Skeletal muscle cell (primary cell): ENCODE measurements around the gene TBC1D22A.
"Not testable (repeated sequence)": the region's sequence is repeated elsewhere in the genome, so short reads cannot be mapped to it uniquely, and the experiment has no call there.

Source experiments
- DNase-seq: peaks from one replicate; pipeline ENCODE4 v3.0.0-alpha.2; 2010; ENCODE audit warnings: low read depth
- H3K4me3 ChIP-seq: 2 replicates; pipeline ENCODE4 v1.5.1; 2011; ENCODE audit warnings: low read depth, mild to moderate bottlenecking, control low read depth, low read length, moderate library complexity

The TBC1D22A gene

DNA sequence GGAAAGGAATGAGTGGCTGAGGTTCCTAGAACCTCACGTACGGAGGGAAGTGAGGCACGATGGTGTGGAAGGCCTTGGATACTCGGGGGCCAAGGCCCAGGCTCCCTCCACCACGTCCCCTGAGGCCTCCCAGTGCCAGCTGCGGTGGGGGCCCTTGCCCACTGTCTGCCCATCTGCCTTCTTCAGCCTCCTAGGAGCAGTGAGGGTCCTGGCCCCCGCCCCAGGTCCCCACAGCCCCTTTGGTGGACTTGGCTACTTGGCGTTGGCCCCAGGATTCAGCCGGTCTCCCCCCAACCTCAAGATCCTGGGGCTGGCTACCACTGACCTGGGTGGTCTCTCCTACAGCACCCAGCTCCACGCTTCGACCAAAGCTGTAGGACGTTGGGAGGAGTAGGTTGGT, 373.6 kb downstream of the TBC1D22A start:
- no peak for DNase-seq

DNA sequence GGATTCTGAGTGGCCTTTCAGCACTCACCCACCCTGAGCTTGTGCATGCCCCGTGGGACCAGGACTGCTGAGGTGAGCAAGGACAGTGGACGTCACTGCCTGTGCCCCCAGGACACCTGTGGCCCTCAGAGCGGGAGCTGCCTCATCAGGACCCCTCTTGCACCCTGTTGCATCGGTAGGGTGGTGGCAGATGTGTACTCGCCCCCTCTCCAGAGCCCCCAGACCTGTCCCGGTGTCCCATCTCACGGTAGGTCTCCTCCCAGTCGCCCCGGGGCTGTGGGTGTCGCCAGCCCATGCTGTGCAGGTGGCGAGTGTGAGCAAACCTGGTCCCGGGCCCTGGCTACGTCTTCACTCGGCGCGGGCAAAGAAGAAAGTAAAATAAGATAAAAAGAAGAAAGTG, 374.2 kb downstream of the TBC1D22A start:
- H3K4me3 ChIP-seq: no peak overlapping the region
- no peak for DNase-seq

More for the DNA sequence above, 373.6 kb downstream of the TBC1D22A start:
- no peak overlapping the region for H3K4me3 ChIP-seq

DNA sequence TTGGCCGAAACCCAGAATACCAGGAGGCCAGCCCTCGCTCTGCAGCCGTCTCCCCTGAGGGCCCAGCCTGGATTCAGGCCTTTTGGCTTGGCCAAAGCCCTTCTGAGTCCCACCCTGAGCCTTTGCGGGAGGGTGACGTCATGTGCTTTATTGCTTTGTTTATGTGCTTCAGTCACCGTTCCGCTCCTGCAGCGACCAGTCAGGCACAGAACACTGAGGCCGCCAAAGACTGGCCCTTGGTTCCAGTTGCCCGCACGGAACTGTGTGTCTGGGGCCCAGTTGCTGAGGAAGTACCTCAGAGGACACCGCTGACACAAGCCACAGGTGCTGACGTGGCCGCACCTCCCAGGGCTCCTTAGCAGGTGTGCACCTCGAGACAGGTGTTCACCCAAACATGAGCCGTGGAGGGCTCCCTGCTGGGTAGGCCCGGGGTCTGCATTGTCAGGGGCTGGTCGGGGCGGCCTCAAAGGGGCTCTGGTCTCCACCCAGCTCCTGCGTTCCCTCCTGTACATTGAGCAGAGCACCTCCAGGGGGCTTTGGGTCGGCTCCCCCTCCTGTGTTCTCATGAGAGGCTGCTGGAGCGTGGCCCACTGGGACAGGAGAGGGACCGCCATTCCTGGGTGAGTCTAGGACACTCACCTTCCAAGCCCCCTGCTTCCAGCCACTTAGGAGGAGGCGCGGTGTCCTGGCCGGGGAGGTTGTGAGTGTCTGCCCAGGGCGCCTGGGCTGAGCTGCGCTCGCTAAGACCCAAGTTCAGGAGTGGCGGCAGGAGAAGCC, 376.8 kb downstream of the TBC1D22A start:
- no peak for DNase-seq
- no peak overlapping the region for H3K4me3 ChIP-seq

DNA sequence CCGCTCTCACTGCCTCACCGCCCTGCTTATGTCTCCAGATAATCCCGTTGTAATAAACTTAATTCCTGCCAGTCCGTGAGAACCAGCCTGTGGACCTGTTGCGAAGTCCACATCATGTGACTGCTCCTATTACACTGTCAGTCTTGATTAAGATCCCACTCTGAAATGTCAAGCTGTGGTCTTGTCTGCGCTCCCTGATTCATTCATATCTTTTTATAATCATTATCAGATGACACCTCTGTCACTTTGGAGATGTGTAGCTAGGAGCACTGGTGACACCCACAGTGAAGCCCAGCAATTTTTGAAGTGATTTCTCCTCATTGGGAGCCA, 377.3 kb downstream of the TBC1D22A start:
- no peak for DNase-seq

GRCh38 chr22:47140975-47141374, 378.5 kb downstream of the TBC1D22A start:
- DNase-seq, H3K4me3 ChIP-seq: not testable (repeated sequence)

More for the DNA sequence above, 377.3 kb downstream of the TBC1D22A start:
- H3K4me3 ChIP-seq: no peak overlapping the region

DNA sequence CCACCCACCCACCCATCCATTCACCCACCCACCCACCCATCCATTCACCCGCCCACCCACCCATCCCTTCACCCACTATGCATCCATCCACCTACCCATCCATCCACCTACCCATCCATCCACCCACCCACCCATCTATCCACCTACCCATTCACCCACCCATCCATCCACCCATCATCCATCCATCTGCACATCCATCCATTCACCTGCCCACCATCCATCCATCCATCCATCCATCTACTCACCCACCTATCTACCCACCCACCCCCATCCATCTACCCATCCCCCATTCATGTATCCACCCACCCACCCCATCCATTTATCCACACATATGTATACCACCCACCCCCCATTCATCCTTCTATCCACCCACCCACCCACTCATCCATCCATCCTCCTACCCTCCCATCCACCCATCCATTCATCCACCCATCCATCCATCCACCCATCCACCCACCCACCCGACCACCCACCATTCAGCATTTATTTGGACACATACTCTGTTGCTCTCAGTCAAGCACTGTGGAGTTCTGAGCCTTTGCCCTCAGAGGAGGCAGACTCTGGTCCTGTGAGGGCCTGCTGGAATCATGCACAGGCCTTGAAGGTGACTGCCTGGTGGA, 380.1 kb downstream of the TBC1D22A start:
- H3K4me3 ChIP-seq: no peak overlapping the region
- no peak for DNase-seq

DNA sequence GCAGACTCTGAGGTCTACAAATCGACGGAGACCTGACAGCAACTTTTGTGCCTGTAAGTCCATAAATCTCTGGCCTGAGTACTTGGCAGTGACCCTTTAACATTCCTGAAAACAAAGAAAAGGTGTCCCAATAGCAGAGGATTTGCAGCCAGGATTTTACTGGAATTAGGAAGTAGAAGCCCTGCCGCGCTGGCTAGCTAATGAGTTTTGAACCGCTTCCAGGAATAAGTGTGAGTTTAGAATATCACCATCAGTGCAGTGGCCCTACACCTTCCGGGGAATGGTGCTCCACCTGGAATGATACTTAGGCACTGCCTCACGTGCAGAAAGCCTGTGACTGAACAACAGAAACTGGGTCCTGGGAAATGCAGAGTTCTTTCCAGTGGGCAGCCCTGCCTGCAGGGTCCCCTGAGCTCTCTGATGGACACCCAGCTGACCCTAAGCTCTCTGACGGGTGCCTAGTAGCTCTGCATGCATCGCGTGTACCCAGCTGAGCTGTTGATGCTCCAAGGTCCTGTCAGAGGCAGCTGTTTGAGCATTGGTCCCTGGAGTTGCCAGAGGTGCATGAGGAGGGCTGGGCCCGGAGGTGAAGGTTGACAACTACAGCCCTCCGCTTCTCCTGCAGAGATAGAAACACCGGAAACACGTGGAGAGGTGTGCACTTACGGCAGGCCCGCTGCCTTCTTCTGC, 380.9 kb downstream of the TBC1D22A start:
- no peak for DNase-seq
- H3K4me3 ChIP-seq: no peak overlapping the region

DNA sequence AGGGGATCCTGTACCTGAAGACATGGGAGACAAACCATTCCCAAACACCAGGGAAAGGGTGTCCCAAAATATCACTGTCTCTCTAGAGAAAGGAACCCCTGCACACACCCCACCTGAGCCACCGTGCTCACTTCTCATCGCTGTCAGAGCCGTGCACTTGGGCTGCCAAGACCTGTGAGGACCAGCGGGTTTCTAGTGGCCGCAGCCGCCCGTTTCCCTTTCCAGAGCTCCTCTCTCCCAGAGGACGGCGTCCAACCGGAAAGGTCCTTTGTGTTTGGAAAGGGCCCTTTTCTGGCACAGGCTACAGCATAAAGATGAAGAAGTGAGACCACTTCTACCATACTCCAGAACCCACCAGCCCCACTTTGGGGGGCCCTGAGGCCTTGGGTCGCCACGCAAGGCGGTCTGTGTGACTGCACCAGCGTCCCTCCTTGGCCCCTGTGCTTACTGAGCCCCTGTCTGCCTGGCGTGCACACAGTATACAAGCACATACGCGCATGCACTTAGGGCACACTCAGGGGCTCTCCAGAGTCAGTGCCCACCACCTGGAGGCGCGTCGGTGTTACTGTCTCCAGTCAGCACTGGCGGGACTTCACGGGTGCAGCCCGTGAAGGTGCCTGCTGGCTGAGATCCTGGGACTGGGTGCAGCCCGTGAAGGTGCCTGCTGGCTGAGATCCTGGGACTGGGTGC, 381.8 kb downstream of the TBC1D22A start:
- DNase-seq: no peak
- no peak overlapping the region for H3K4me3 ChIP-seq

DNA sequence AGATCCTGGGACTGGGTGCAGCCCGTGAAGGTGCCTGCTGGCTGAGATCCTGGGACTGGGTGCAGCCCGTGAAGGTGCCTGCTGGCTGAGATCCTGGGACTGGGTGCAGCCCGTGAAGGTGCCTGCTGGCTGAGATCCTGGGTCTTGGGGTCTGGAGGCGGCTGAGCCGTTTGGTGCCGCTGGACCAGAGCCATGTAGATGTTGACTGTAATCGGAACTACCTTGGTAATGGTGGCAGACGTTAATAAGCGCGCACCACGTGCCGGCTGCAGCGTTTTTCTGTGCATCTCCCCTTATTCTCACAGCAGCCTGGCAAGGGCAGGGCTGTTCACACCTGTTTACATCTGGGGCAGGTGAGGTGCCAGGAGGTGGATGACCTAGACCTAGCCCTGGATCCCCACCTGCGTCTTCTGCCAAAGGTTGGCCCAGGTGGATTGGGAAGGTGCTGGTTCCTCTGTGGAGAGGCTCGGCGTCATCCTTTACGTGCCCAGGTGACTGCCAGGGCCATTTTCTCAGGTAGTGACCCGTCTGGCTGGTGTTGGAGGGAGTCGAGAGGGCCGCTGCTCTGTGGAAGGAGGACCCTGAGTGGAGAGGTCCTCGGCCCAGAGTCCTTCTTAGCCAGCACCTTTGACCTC, 382.5 kb downstream of the TBC1D22A start:
- H3K4me3 ChIP-seq: no peak overlapping the region
- DNase-seq: no peak

DNA sequence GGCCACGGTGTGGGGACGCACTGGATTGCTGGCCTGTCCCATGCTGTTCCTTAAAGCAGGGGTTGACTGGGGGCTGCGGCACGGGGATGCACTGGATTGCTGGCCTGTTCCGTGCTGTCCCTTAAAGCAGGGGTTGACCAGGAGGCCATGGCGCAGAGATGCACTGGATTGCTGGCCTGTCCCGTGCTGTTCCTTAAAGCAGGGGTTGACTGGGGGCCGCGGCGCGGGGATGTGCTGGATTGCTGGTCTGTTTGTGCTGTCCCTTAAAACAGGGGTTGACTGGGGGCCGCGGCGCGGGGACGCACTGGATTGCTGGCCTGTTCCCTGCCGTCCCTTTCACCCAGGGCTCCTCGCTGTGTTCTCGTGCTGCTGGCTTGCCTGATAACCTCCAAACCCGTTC, 383.4 kb downstream of the TBC1D22A start:
- no peak for DNase-seq
- H3K4me3 ChIP-seq: no peak overlapping the region

GRCh38 chr22:47146391-47146790, 383.9 kb downstream of the TBC1D22A start:
- H3K4me3 ChIP-seq: no peak overlapping the region
- no peak for DNase-seq

- no peak for DNase-seq
- H3K4me3 ChIP-seq: no peak overlapping the region
Measured at GRCh38 chr22:47146941-47147340, 384.5 kb downstream of the TBC1D22A start.

- no peak overlapping the region for H3K4me3 ChIP-seq
- no peak for DNase-seq
Measured at GRCh38 chr22:47147572-47147971, 385.1 kb downstream of the TBC1D22A start.

DNA sequence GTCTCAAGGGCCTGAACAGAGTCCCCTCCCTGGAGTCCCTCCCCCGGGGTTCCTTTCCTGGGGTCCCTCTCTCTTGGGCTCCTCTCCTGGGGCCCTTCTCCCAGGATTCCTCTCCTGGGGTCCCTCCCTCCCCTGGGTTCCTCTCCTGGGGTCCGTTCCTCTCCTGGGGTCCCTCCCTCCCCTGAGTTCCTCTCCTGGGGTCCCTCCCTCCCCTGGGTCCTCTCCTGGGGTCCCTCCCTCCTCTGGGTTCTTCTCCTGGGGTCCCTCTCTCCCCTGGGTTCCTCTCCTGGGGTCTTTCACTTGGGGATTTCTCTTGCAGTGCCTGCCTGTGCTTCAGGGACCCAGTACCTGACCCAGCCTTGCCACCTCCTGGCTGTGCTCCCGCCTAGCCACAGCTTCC, 386.1 kb downstream of the TBC1D22A start:
- no peak overlapping the region for H3K4me3 ChIP-seq
- DNase-seq: no peak

DNA sequence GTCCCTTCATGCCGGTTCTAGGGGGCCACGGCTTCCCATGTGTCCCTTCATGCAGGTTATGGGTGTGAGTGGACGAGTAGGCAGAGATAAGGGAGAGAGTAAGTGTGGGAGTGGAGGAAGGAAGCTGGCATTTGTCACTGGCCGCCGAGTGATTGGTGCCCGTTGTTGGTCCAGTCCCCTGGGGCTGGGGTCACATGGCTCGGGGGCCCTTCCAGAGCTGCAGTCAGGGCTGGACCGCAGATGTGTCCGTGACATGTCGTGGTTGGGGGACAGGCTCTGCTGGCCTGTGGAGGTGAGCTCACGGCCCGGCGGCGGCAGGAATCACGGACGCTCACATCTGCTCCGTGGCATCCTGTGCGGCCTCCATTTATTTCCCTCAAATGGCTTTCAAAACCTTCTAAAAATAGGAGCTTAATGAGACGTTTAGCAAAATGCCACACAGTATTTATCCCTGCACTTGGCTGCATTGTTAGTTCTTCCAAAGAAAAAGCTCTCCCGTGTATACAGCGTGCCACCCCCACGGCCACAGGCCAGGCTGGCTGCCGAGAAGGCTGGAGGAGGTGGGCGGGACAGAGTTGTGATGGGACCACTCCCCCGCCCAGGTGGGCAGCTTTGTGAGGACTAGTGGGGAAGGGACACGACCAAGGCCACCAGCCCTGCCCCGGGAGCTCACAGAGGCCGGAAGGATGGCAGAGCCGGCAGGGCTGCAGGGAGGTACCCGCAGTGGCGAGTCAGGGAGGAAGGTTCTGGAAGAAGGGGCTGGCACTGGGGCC, 386.7 kb downstream of the TBC1D22A start:
- H3K4me3 ChIP-seq: no peak overlapping the region
- no peak for DNase-seq

- DNase-seq: no peak
- H3K4me3 ChIP-seq: no peak overlapping the region
Measured at GRCh38 chr22:47149976-47150375, 387.5 kb downstream of the TBC1D22A start.

GRCh38 chr22:47150426-47150825, 388.0 kb downstream of the TBC1D22A start:
- no peak for DNase-seq
- H3K4me3 ChIP-seq: no peak overlapping the region

DNA sequence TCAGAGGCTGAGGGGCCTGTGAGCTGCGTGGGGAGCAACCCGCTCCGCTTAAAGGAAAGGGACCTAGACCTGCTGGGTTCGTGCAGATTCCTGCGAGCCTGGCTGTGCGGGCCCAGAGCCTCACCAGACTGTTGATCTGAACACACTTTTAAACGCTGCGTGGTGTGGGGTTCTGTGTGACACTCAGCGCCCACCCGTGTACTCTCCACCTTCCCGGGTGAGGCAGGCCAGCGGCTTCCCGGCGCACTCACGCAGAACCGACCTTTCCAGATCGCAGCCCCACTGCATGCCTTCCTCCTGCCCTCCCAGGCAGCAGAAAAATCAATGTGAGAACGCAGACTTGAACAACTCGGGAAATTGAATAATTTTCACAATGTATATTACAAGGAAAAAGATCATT, 388.6 kb downstream of the TBC1D22A start:
- H3K4me3 ChIP-seq: no peak overlapping the region
- no peak for DNase-seq

DNA sequence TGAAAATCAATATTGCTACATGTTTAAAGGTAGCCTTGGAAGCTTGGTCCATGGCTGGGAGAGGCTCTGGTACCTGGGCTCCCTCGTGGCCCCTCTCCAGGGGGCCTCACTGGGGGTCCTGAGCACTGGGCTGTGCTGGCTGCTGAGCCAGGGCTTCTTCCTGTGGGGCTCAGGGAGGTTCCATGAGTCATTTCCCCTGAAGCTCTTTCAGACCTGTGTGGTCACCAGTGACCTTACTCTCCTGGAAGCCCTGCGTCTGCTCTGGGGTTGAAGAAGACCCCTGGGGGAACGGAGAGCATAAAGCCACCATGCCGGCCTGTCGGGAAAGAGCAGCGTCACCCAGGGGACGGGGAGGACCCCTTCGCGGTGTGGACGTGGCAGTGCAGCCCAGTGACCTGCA, 389.0 kb downstream of the TBC1D22A start:
- peak; percentile 20 for DNase-seq
- no peak overlapping the region for H3K4me3 ChIP-seq
